ENCODE results near the gene ADAMTS17.
A peak's percentile ranks its signal among the peaks of the same experiment; 100 is the strongest.

The ADAMTS17 gene

DNA sequence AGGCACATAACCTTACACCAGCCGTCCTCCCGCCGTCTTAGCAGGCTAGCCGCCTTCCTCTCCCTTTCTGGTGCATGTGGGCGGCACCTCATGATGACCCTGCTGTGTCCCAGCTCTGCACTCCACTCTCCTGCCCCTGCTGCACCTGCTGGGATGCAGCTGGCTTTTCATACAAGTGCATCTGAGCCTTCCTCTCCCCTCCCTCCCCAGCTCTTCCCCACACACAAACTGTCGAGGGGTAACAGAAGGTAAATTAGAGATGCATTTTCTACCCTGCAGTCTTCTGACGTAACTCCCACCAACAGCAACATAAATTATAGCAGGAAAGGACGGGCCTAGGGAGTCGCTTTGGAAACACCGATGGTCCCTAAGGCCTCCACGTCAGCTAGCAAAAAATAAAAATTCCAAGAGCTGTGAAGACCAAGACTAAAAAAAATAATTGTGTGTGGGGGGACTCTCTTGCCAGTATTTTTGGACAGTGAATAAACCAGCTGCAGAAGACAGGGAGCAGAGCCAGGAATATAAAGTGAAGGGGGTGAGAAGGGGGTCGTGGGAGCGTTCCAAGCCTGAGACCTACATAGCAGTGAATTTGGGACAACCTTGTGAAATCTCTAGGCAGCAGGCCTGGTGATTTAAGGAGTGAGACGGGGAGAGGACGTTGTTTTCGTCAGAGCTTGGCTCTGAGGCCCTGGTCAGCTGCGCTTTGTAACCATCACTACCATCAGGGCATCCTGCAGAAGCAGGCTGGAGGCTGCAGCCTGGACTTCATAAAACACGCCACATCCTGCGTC lies 216.2 kb downstream of the ADAMTS17 start:
- no peak for DNase-seq (ENCODE audit: low read depth)

- DNase-seq (ENCODE audit: low read depth), result no peak
Observed at GRCh38 chr15:100124936-100125335, 216.8 kb downstream of the ADAMTS17 start.

GRCh38 chr15:100124361-100124760 lies 217.4 kb downstream of the ADAMTS17 start:
- DNase-seq (ENCODE audit: low read depth), result no peak

- DNase-seq (ENCODE audit: low read depth), result no peak
Observed at GRCh38 chr15:100123611-100124010, 218.2 kb downstream of the ADAMTS17 start.

DNA sequence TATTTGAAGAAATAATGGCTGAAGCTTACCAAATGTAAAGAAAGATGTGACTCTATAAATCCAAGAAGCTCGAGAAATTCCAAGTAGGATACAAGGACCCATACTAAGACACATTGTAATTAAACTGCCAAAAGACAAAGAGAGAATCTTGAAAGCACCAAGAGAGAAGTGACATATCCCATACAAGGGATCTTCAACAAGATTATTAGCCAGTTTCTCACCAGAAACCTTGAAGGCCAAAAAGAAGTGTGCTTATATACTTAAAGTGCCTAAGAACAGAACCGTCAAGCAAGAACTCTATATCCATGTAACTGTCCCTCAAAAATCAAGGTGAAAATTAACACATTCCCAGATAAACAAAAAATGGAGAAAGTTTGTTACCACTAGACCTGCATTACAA lies 220.5 kb downstream of the ADAMTS17 start:
- no peak for DNase-seq (ENCODE audit: low read depth)

DNA sequence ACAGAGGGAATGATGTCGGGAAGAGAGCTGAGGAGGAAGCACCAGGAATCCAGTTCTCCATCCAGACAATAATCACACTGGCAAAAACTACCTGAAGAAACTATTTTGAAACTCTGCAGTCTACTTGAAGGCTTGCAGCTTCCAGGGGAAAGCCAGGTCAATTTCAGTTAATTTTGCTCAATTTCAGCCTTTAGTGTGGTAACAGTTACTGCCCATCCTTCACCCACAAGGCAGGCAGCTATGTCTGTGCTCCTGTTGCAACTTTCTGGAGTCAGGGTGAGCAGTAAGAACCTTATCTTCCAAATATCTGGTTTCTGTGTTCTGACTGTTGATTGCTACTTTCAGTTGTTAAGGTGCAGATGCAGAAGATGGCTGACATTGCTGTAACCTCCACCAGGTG lies 221.7 kb downstream of the ADAMTS17 start:
- DNase-seq (ENCODE audit: low read depth), result no peak

- no peak for DNase-seq (ENCODE audit: low read depth)
Observed at GRCh38 chr15:100118546-100118945, 223.2 kb downstream of the ADAMTS17 start.

DNA sequence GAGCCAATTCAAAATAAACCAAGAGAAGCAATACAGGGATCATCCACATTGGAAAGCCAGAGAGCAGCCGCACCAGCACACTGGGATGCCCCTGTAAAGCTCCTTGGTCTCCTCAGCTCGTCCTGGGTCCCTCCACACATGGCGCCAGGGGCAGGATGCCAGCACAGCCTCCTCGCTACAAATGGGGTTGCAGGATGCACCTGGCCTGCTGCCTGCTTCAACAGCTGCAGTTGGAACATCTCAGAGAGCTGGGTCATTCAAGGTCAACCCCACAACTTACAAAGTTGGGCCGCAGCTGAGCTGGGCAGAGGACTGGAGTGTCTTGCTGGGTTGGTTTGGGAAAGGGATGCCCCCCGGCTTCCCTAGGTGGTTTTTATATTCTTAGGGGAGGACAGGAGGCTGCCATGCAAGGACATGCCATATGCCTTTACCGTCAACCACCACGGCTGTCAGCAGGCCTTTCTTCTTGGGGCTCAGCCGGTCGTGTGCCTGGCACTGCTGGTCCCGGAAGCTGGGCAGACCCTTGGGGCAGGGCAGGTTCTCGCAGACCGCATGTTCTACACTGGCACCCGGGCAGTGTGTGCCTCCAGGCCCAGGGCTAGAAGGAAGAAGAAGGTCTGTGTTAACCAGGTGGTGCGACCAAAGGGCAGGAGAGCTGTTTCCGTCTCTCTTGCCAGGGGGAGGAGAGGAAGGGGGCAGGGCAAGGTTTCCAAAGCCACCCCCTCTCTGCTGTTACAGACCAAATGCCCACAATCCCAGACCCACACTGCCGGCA lies 225.2 kb downstream of the ADAMTS17 start:
- no peak for DNase-seq (ENCODE audit: low read depth)

GRCh38 chr15:100115711-100116090 lies 226.1 kb downstream of the ADAMTS17 start:
- DNase-seq (ENCODE audit: low read depth), result no peak

- DNase-seq (ENCODE audit: low read depth), result no peak
Observed at GRCh38 chr15:100115066-100115710, 226.6 kb downstream of the ADAMTS17 start.

DNA sequence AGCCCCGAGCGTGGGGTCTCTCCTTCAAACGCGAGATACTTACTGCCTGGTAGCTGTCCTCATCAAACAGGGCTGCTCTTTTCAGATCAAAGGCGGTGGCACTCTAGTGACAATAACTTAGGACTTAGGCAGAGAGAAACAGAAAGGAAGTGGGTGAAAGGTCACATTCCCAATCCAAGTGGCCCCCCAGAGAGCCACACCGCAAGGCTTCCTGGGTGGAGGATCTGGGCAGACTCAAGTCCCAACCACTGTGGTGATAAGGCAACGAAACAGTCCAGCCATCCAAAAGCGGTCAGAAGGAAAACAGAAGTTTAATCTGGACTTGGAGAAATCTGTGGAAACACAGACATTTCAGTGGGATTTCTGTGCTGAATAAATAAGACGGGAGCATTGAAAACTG lies 227.2 kb downstream of the ADAMTS17 start:
- DNase-seq (ENCODE audit: low read depth), result no peak

DNA sequence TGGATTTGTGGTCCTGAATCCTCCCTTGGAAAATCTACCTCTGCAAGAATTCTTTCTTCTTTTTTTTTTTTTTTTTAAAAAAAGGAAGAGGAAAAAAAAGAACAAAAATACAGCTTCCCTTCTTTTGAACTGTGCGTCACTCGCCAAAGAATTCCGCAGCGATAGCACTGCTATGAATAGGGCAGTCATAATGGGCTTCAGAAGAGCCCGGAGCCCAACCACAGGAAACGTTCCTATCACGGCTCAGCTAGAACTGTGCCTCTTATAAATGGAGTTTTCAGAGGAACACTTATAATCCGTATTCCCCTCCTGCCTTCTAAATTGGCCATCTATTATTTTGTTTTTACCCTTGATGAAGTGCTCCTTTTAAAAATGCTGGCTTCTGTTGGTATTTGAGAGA lies 227.7 kb downstream of the ADAMTS17 start:
- peak; percentile 54 for DNase-seq (ENCODE audit: low read depth)

DNA sequence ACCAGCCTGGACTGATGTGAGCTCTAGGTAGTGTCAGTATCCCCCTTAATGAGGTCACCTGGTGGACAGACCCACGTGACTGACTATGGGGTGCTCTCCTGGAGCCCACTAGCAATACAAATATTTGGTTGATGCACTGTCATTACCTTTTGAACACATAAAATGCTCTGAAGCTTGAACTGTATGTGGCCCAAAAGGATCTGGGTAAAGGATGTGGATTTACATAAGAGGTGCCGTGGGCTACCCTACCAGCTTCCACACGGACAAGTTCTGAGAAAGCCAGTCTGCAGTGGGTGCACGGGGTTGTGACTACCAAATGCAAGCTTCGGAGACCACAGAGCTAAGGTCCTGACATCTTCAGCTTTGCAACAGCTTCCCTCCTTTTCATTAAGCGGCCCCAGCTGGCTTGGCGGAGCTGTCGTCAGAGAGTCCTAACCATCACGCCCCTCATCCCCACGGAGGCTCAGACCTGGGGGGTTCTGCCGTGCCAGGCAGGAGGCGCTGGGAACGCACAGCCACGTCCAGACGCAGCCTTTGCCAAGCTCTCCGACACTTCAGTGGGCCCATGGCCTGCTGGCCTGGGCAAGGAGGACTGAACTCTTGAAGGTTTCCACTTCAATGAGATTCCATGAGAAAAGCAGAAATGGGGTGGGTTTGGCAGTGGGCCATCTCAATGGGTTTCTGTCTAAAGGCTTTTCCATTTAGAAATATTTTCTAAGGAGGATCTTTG lies 228.3 kb downstream of the ADAMTS17 start:
- no peak for DNase-seq (ENCODE audit: low read depth)

DNA sequence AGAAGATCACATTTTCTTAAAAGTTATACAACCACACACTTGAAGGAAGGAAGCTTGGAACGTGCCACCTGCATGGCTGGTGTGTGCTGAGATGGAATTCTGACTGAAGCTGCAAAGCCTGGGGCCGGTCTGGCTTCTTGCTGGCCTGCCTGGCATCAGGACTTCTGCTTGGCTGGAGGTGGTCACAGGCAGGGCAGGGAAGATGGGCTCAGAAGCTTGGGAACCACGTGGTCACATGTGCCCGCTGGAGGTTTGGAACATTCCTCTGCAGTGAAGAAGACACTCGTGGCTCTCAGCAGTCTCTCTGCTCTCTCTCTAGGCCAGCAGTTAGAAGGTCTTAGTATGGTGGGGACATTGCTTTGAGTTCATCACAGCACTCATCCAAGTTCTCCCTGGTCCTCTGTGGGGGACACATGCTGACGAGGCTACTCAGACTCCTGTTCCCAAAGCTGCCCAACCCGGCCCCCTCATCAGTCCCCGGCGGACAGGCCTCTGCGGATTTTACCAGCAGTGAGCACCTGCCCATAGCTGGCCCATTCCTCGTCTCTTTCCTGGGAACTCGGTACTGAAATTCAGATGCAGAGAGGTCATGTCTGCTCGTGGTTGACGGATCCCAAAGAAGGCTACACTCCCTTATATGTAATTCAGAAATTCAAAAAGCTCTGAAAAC lies 229.0 kb downstream of the ADAMTS17 start:
- DNase-seq (ENCODE audit: low read depth), result no peak

- no peak for DNase-seq (ENCODE audit: low read depth)
Observed at GRCh38 chr15:100112061-100112420, 229.7 kb downstream of the ADAMTS17 start.

GRCh38 chr15:100111125-100112060 lies 230.4 kb downstream of the ADAMTS17 start:
- DNase-seq (ENCODE audit: low read depth), result peak; percentile 51

DNA sequence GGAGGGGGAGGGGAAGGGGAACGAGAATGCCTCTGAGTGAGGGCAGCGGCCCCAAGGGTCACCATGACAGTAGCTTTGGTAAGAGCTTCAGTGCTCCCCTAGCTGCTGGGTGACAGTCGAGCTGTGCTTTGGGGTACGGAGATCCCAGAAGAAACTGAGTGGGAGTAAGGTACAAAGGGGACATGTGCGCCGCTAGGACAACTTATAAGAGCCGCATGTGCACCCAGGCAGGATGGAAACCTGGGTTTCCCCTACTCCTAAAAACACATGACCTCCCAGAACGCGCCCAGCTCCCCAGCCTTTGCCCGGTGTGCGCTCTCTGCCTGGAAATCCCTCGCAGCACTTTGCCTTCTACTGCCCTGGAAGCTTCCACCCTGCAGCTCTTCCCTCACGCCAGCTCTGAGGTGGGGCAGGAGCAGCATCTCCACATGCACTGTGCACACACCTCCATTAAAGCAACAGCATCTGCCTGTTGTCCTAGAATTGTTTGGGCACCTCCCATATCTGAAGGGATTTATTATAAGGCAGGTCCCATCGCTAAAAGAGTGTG lies 232.2 kb downstream of the ADAMTS17 start:
- DNase-seq (ENCODE audit: low read depth), result no peak

DNA sequence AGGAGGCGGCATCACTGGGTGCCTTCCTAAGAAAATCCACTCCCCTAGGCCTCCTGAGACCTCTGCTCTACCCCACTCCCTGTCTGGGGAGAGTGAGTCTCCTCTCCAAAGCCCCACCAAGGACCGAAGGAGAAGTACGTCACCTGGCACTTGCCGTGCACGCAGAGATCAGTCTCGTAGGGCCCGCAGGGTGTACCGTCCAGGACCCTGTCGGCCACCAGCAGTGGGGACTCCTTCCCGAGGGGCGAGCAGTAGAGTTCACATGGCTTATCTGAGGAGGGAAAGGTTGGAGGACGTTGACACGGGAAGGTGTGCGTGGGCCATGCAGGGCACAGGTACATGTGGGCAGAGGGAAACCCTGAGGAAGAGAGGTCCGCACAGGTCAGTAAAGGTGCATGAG lies 232.9 kb downstream of the ADAMTS17 start:
- DNase-seq (ENCODE audit: low read depth), result no peak

GRCh38 chr15:100108346-100108745 lies 233.4 kb downstream of the ADAMTS17 start:
- no peak for DNase-seq (ENCODE audit: low read depth)

DNA sequence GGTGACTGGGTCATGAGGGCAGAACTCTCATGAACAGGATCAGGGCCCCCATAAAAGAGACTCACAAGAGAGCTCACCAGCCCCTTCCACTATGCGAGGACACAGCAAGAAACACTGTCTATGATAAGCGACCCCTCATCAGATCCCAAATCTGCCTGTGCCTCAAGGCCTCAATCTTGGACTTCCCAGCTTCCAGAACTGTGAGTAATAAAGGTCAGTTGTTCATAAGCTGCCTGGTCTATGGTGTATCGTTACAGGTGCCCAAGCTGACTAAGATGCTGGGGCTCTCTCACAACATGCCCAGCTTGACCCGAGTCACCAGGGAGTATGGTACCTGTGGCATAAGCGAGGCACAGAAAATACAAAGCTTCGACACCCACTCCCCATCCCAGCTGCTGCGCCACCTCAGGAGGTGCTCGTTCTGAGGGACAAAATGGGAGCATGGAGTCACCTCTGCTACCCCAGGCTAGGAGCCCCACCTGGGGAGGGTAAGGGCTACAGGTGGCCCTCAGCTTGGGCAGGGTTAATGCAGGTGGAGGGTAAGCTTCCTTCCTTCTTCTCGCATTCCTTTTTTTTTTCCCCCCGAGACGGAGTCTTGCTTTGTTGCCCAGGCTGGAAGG lies 234.1 kb downstream of the ADAMTS17 start:
- no peak for DNase-seq (ENCODE audit: low read depth)
